H1 (cell line): Measurements from ENCODE around the gene NELFB. TPM values are rescaled to one million over a fixed set of nuclear protein-coding genes. Genes with fewer than 3 reads are reported as not detected.

Experiments
- ATF2 ChIP-seq: IDR thresholded peaks from 2 replicates; pipeline ENCODE4 v1.6.1; 2012; ENCODE audit warnings: low read length, inconsistent platforms
- CREB1 ChIP-seq: IDR thresholded peaks from 2 replicates; pipeline ENCODE4 v1.6.1; 2012; ENCODE audit warnings: inconsistent platforms
- GTF2F1 ChIP-seq: IDR thresholded peaks from 2 replicates; pipeline ENCODE4 v1.6.1; 2012; ENCODE audit warnings: low read depth, low read length, improper control_type of control experiment, borderline replicate concordance
- NRF1 ChIP-seq: IDR thresholded peaks from 2 replicates; pipeline ENCODE4 v1.6.1; 2011; ENCODE audit warnings: mild to moderate bottlenecking, low read depth, low read length, improper control_type of control experiment
- POLR2A ChIP-seq, 2 experiments: IDR thresholded peaks; 1 replicate in 1 of 2; 2 replicates in 1 of 2; pipeline ENCODE4 v1.6.1; 2011; ENCODE audit warnings: low read depth in 2 of 2, low read length in 2 of 2, mild to moderate bottlenecking in 2 of 2; ENCODE audit errors: control extremely low read depth in 1 of 2
- RAD21 ChIP-seq, 2 experiments: IDR thresholded peaks in 1 of 2; conservative IDR thresholded peaks in 1 of 2; 2 replicates each; pipeline ENCODE4 v1.6.1; 2011; ENCODE audit warnings: low read depth in 2 of 2, low read length in 2 of 2, improper control_type of control experiment in 1 of 2, inconsistent platforms in 1 of 2, mild to moderate bottlenecking in 1 of 2, moderate library complexity in 1 of 2
- SIN3A ChIP-seq, 2 experiments: IDR thresholded peaks in 1 of 2; conservative IDR thresholded peaks in 1 of 2; 2 replicates each; pipeline ENCODE4 v1.6.1; 2011 to 2012; ENCODE audit warnings: low read length in 2 of 2, improper control_type of control experiment in 1 of 2, low read depth in 1 of 2, mild to moderate bottlenecking in 1 of 2
- SP4 ChIP-seq: IDR thresholded peaks from 2 replicates; pipeline ENCODE4 v1.6.1; 2012; ENCODE audit warnings: low read length, inconsistent platforms
- TBP ChIP-seq: IDR thresholded peaks from 2 replicates; pipeline ENCODE4 v1.6.1; 2011; ENCODE audit warnings: low read depth, low read length, improper control_type of control experiment
- polyA plus RNA-seq, 7 experiments: library from polyadenylated mRNA; depleted of rRNA in 3 of 7; stranded (reverse) in 5 of 7; unstranded in 2 of 7; fragments of >200 nt in 5 of 7; fragments of 200-250 nt in 2 of 7; gene quantifications; 1 replicate in 5 of 7; 2 replicates in 1 of 7; 4 replicates in 1 of 7; pipeline versions ENCODE4 v1.2.1 to v1.2.3, GENCODE V29; 2011 to 2013; ENCODE audit warnings: missing spikeins in 2 of 7, mixed read lengths in 2 of 7
- total RNA-seq: library from RNA; stranded (reverse); fragmentation: NEBNext Ultra II Directional; extraction: Animal tissue kit (Norgen Biotek cat#: 25700); gene quantifications from 2 replicates; pipeline ENCODE4 v1.2.1, GENCODE V29; 2021
- TF ChIP-seq, protein P1 (sequence below): fragments of 300-600 bp; sonication (generic); IDR thresholded peaks from 2 replicates; pipeline ENCODE4 v1.7.1; 2012; ENCODE audit warnings: low read length, moderate library complexity, mild to moderate bottlenecking, inconsistent platforms; ENCODE audit not compliant: insufficient replicate concordance

Gene NELFB
- total and polyA plus RNA-seq, 2 of the 8 experiments (the other 6 are each of a cell fraction or from before 2014, with no cell fraction given): 57.6 to 78.0 TPM

- TF ChIP-seq, protein P1, sequence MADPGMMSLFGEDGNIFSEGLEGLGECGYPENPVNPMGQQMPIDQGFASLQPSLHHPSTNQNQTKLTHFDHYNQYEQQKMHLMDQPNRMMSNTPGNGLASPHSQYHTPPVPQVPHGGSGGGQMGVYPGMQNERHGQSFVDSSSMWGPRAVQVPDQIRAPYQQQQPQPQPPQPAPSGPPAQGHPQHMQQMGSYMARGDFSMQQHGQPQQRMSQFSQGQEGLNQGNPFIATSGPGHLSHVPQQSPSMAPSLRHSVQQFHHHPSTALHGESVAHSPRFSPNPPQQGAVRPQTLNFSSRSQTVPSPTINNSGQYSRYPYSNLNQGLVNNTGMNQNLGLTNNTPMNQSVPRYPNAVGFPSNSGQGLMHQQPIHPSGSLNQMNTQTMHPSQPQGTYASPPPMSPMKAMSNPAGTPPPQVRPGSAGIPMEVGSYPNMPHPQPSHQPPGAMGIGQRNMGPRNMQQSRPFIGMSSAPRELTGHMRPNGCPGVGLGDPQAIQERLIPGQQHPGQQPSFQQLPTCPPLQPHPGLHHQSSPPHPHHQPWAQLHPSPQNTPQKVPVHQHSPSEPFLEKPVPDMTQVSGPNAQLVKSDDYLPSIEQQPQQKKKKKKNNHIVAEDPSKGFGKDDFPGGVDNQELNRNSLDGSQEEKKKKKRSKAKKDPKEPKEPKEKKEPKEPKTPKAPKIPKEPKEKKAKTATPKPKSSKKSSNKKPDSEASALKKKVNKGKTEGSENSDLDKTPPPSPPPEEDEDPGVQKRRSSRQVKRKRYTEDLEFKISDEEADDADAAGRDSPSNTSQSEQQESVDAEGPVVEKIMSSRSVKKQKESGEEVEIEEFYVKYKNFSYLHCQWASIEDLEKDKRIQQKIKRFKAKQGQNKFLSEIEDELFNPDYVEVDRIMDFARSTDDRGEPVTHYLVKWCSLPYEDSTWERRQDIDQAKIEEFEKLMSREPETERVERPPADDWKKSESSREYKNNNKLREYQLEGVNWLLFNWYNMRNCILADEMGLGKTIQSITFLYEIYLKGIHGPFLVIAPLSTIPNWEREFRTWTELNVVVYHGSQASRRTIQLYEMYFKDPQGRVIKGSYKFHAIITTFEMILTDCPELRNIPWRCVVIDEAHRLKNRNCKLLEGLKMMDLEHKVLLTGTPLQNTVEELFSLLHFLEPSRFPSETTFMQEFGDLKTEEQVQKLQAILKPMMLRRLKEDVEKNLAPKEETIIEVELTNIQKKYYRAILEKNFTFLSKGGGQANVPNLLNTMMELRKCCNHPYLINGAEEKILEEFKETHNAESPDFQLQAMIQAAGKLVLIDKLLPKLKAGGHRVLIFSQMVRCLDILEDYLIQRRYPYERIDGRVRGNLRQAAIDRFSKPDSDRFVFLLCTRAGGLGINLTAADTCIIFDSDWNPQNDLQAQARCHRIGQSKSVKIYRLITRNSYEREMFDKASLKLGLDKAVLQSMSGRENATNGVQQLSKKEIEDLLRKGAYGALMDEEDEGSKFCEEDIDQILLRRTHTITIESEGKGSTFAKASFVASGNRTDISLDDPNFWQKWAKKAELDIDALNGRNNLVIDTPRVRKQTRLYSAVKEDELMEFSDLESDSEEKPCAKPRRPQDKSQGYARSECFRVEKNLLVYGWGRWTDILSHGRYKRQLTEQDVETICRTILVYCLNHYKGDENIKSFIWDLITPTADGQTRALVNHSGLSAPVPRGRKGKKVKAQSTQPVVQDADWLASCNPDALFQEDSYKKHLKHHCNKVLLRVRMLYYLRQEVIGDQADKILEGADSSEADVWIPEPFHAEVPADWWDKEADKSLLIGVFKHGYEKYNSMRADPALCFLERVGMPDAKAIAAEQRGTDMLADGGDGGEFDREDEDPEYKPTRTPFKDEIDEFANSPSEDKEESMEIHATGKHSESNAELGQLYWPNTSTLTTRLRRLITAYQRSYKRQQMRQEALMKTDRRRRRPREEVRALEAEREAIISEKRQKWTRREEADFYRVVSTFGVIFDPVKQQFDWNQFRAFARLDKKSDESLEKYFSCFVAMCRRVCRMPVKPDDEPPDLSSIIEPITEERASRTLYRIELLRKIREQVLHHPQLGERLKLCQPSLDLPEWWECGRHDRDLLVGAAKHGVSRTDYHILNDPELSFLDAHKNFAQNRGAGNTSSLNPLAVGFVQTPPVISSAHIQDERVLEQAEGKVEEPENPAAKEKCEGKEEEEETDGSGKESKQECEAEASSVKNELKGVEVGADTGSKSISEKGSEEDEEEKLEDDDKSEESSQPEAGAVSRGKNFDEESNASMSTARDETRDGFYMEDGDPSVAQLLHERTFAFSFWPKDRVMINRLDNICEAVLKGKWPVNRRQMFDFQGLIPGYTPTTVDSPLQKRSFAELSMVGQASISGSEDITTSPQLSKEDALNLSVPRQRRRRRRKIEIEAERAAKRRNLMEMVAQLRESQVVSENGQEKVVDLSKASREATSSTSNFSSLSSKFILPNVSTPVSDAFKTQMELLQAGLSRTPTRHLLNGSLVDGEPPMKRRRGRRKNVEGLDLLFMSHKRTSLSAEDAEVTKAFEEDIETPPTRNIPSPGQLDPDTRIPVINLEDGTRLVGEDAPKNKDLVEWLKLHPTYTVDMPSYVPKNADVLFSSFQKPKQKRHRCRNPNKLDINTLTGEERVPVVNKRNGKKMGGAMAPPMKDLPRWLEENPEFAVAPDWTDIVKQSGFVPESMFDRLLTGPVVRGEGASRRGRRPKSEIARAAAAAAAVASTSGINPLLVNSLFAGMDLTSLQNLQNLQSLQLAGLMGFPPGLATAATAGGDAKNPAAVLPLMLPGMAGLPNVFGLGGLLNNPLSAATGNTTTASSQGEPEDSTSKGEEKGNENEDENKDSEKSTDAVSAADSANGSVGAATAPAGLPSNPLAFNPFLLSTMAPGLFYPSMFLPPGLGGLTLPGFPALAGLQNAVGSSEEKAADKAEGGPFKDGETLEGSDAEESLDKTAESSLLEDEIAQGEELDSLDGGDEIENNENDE: no peak
- TF ChIP-seq SP4 (no peak), RAD21 (IDR thresholded peaks at IDR 0.05 in 1 of 2, conservative IDR thresholded peaks at IDR 0.05 in 1 of 2; ENCODE audit: low read depth in 2 of 2, low read length in 2 of 2) (no peak), GTF2F1 (no peak), ATF2 (no peak), NRF1 (no peak), POLR2A (IDR thresholded peaks at IDR 0.05; ENCODE audit: control extremely low read depth in 1 of 2, low read depth in 2 of 2, low read length in 2 of 2) (no peak), CREB1 (no peak), TBP (no peak), SIN3A (conservative IDR thresholded peaks at IDR 0.05 in 1 of 2, IDR thresholded peaks at IDR 0.05 in 1 of 2; ENCODE audit: low read depth in 1 of 2, low read length in 2 of 2) (no peak)
Observed at GRCh38 chr9:137219757-137220316, 35.3 kb upstream of the NELFB start (continued).
